ENCODE measurements around the gene RALGDS. TPM values are rescaled to one million over a fixed set of nuclear protein-coding genes. Genes with fewer than 3 reads are reported as not detected.

The RALGDS gene
- total and polyA plus RNA-seq, 2 of the 13 experiments (the other 11 are each of a cell fraction or from before 2014, with no cell fraction given) = 12.9 to 25.5 TPM

DNA sequence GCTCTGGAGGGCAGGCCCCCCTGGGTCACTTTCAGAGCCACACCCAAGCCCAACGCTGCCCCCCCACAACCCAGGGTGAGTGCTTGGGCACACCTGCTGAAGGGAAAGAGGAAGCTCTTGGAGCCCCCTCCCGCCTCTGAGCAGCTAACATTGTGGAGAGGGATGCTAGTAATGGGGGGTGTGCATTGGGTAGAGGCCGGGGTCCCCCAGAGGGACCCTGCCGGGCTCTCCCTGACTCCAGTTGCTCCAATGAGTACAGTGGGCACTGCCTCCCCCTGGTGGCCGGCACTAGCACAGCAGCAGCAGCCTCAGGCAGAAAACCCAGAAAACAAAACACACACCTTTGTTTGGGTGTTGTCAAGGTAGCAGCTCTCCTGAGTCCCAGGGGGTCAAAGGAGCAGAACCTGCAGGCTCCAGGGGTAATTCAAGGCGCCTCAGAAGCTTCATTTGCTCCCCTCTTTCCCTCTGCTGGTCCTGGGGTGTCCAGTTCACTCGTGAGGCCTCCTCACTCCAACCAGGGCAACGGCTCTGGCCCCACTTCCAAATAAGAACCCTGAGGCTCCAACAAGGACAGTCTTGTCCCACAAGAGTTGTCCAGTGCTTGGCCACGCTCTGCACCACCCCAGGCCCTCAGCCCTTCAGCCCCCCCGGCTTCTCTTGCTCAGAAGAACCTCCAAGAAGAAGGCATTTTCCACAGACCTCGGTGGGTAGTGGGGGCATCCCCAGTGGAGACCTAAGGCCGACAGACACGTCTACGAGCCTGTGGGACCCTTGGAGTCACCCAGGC is 26.6 kb upstream of the RALGDS start (continued):
- TF ChIP-seq RXRB (CRISPR knock-in tag; IDR thresholded peaks at IDR 0.05; ENCODE audit: borderline replicate concordance) (peak; percentile 10; the same call in 1 of the 2 replicates), ZIK1 (CRISPR knock-in tag; IDR thresholded peaks at IDR 0.05; ENCODE audit: borderline replicate concordance, low read depth) (no peak), NFKB2 (CRISPR knock-in tag; IDR thresholded peaks at IDR 0.05; ENCODE audit: borderline replicate concordance) (no peak; the same call in 1 of the 2 replicates), ZNF530 (CRISPR knock-in tag; IDR thresholded peaks at IDR 0.05; ENCODE audit: low read depth) (no peak), ZNF10 (CRISPR knock-in tag; IDR thresholded peaks at IDR 0.05; ENCODE audit: borderline replicate concordance, low read depth) (no peak), MIER2 (CRISPR knock-in tag; IDR thresholded peaks at IDR 0.05) (no peak), MXD4 (CRISPR knock-in tag; IDR thresholded peaks at IDR 0.05) (no peak), PLRG1 (conservative IDR thresholded peaks at IDR 0.05) (no peak), ZNF563 (CRISPR knock-in tag; IDR thresholded peaks at IDR 0.05) (no peak), ZKSCAN1 (IDR thresholded peaks at IDR 0.05; ENCODE audit: low read length) (no peak), ZKSCAN8 (CRISPR knock-in tag; IDR thresholded peaks at IDR 0.05; ENCODE audit: borderline replicate concordance) (no peak), ETV5 (CRISPR knock-in tag; IDR thresholded peaks at IDR 0.05; ENCODE audit: borderline replicate concordance) (no peak), TBL1XR1 (IDR thresholded peaks at IDR 0.05; ENCODE audit: borderline replicate concordance, low read length, partially characterized antibody) (no peak)
- TF ChIP-seq, protein P1, sequence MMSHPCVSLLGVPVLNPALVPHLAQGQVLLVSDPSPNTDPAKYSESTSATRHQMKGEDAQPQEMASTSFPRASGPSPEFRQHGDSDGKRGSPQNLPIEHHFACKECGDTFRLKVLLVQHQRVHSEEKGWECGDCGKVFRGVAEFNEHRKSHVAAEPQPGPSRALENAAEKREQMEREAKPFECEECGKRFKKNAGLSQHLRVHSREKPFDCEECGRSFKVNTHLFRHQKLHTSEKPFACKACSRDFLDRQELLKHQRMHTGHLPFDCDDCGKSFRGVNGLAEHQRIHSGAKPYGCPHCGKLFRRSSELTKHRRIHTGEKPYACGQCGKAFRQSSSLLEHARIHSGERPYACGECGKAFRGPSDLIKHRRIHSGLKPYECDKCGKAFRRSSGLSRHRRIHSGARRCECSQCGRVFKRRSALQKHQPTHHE (CRISPR knock-in tag; IDR thresholded peaks at IDR 0.05; ENCODE audit: borderline replicate concordance) = no peak
- TF ChIP-seq, protein P2, sequence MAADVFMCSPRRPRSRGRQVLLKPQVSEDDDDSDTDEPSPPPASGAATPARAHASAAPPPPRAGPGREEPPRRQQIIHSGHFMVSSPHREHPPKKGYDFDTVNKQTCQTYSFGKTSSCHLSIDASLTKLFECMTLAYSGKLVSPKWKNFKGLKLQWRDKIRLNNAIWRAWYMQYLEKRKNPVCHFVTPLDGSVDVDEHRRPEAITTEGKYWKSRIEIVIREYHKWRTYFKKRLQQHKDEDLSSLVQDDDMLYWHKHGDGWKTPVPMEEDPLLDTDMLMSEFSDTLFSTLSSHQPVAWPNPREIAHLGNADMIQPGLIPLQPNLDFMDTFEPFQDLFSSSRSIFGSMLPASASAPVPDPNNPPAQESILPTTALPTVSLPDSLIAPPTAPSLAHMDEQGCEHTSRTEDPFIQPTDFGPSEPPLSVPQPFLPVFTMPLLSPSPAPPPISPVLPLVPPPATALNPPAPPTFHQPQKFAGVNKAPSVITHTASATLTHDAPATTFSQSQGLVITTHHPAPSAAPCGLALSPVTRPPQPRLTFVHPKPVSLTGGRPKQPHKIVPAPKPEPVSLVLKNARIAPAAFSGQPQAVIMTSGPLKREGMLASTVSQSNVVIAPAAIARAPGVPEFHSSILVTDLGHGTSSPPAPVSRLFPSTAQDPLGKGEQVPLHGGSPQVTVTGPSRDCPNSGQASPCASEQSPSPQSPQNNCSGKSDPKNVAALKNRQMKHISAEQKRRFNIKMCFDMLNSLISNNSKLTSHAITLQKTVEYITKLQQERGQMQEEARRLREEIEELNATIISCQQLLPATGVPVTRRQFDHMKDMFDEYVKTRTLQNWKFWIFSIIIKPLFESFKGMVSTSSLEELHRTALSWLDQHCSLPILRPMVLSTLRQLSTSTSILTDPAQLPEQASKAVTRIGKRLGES (CRISPR knock-in tag; IDR thresholded peaks at IDR 0.05; ENCODE audit: borderline replicate concordance) = no peak
- TF ChIP-seq, protein P3, sequence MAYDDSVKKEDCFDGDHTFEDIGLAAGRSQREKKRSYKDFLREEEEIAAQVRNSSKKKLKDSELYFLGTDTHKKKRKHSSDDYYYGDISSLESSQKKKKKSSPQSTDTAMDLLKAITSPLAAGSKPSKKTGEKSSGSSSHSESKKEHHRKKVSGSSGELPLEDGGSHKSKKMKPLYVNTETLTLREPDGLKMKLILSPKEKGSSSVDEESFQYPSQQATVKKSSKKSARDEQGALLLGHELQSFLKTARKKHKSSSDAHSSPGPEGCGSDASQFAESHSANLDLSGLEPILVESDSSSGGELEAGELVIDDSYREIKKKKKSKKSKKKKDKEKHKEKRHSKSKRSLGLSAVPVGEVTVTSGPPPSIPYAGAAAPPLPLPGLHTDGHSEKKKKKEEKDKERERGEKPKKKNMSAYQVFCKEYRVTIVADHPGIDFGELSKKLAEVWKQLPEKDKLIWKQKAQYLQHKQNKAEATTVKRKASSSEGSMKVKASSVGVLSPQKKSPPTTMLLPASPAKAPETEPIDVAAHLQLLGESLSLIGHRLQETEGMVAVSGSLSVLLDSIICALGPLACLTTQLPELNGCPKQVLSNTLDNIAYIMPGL (CRISPR knock-in tag; IDR thresholded peaks at IDR 0.05; ENCODE audit: borderline replicate concordance in 1 of 2, low read depth in 1 of 2) = peak; percentile 36 to 64; a peak in 1 of 4 replicates
- TF ChIP-seq, protein P4, sequence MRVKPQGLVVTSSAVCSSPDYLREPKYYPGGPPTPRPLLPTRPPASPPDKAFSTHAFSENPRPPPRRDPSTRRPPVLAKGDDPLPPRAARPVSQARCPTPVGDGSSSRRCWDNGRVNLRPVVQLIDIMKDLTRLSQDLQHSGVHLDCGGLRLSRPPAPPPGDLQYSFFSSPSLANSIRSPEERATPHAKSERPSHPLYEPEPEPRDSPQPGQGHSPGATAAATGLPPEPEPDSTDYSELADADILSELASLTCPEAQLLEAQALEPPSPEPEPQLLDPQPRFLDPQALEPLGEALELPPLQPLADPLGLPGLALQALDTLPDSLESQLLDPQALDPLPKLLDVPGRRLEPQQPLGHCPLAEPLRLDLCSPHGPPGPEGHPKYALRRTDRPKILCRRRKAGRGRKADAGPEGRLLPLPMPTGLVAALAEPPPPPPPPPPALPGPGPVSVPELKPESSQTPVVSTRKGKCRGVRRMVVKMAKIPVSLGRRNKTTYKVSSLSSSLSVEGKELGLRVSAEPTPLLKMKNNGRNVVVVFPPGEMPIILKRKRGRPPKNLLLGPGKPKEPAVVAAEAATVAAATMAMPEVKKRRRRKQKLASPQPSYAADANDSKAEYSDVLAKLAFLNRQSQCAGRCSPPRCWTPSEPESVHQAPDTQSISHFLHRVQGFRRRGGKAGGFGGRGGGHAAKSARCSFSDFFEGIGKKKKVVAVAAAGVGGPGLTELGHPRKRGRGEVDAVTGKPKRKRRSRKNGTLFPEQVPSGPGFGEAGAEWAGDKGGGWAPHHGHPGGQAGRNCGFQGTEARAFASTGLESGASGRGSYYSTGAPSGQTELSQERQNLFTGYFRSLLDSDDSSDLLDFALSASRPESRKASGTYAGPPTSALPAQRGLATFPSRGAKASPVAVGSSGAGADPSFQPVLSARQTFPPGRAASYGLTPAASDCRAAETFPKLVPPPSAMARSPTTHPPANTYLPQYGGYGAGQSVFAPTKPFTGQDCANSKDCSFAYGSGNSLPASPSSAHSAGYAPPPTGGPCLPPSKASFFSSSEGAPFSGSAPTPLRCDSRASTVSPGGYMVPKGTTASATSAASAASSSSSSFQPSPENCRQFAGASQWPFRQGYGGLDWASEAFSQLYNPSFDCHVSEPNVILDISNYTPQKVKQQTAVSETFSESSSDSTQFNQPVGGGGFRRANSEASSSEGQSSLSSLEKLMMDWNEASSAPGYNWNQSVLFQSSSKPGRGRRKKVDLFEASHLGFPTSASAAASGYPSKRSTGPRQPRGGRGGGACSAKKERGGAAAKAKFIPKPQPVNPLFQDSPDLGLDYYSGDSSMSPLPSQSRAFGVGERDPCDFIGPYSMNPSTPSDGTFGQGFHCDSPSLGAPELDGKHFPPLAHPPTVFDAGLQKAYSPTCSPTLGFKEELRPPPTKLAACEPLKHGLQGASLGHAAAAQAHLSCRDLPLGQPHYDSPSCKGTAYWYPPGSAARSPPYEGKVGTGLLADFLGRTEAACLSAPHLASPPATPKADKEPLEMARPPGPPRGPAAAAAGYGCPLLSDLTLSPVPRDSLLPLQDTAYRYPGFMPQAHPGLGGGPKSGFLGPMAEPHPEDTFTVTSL (CRISPR knock-in tag; IDR thresholded peaks at IDR 0.05; ENCODE audit: borderline replicate concordance) = no peak
